OCI-LY7 (cell line): ENCODE results near the gene ESRRG.

Experiments used
- EZH2phosphoT487 ChIP-seq: fragments of 200-600 bp; sonication (generic); IDR thresholded peaks from 2 replicates; pipeline ENCODE4 v1.6.1; 2018; ENCODE audit warnings: low read depth, borderline replicate concordance, mild to moderate bottlenecking, mixed run types, antibody characterized with exemption, low read length, moderate library complexity, mixed read lengths
- TF ChIP-seq, protein P1 (sequence below): fragments of 200-600 bp; sonication (generic); conservative IDR thresholded peaks from 2 replicates; pipeline ENCODE4 v1.5.1; 2014; ENCODE audit warnings: mild to moderate bottlenecking, antibody characterized with exemption, low read length, moderate library complexity, mixed read lengths

GRCh38 chr1:216458812-216459211, 264.4 kb downstream of the ESRRG start:
- TF ChIP-seq, protein P1, sequence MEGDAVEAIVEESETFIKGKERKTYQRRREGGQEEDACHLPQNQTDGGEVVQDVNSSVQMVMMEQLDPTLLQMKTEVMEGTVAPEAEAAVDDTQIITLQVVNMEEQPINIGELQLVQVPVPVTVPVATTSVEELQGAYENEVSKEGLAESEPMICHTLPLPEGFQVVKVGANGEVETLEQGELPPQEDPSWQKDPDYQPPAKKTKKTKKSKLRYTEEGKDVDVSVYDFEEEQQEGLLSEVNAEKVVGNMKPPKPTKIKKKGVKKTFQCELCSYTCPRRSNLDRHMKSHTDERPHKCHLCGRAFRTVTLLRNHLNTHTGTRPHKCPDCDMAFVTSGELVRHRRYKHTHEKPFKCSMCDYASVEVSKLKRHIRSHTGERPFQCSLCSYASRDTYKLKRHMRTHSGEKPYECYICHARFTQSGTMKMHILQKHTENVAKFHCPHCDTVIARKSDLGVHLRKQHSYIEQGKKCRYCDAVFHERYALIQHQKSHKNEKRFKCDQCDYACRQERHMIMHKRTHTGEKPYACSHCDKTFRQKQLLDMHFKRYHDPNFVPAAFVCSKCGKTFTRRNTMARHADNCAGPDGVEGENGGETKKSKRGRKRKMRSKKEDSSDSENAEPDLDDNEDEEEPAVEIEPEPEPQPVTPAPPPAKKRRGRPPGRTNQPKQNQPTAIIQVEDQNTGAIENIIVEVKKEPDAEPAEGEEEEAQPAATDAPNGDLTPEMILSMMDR, result no peak
- TF ChIP-seq EZH2phosphoT487, result no peak
